Endodermal cell (in vitro differentiated cells): Measurements from ENCODE around the gene BTBD16. TPM values are rescaled to one million over a fixed set of nuclear protein-coding genes. Genes with fewer than 3 reads are reported as not detected.

Experiments used
- DNase-seq: peaks from one replicate; pipeline ENCODE4 v3.0.0-alpha.2; 2017
- H3K27ac ChIP-seq: 2 replicates; pipeline ENCODE4 v1.5.1; 2013; ENCODE audit warnings: mild to moderate bottlenecking, low read depth, low read length, moderate library complexity
- H3K27me3 ChIP-seq: 2 replicates; pipeline ENCODE4 v1.6.1; 2013; ENCODE audit warnings: mild to moderate bottlenecking, low read length, moderate library complexity; ENCODE audit not compliant: insufficient read depth, control insufficient read depth, poor library complexity, severe bottlenecking
- H3K36me3 ChIP-seq: 2 replicates; pipeline ENCODE4 v1.7.0; 2013; ENCODE audit warnings: mild to moderate bottlenecking, low read length, moderate library complexity; ENCODE audit not compliant: control insufficient read depth, insufficient read depth
- H3K4me1 ChIP-seq: one replicate; pipeline ENCODE4 v1.7.0; 2013; ENCODE audit warnings: low read length; ENCODE audit not compliant: control insufficient read depth, insufficient read depth
- H3K4me3 ChIP-seq: 2 replicates; pipeline ENCODE4 v1.5.1; 2013; ENCODE audit warnings: mild to moderate bottlenecking, low read length, moderate library complexity
- H3K9ac ChIP-seq: 2 replicates; pipeline ENCODE4 v1.6.1; 2013; ENCODE audit warnings: mild to moderate bottlenecking, low read length, moderate library complexity; ENCODE audit not compliant: poor library complexity, severe bottlenecking; ENCODE audit errors: extremely low read depth
- H3K9me3 ChIP-seq: 2 replicates; pipeline ENCODE4 v1.6.1; 2013; ENCODE audit warnings: mild to moderate bottlenecking, low read length, moderate library complexity; ENCODE audit not compliant: control insufficient read depth
- H3K27ac Mint-ChIP-seq: 2 replicates; pipeline ENCODE4 v1.8.0; 2020; ENCODE audit warnings: mixed read lengths
- H3K27me3 Mint-ChIP-seq: 2 replicates; pipeline ENCODE4 v1.8.0; 2021; ENCODE audit warnings: mild to moderate bottlenecking, mixed read lengths; ENCODE audit not compliant: insufficient read depth
- H3K36me3 Mint-ChIP-seq: 2 replicates; pipeline ENCODE4 v1.8.0; 2020; ENCODE audit warnings: low read depth, mixed read lengths
- H3K4me1 Mint-ChIP-seq: 2 replicates; pipeline ENCODE4 v1.8.0; 2020; ENCODE audit warnings: mixed read lengths
- H3K4me3 Mint-ChIP-seq: 2 replicates; pipeline ENCODE4 v1.8.0; 2020; ENCODE audit warnings: mild to moderate bottlenecking, moderate library complexity, mixed read lengths
- H3K9me3 Mint-ChIP-seq: 2 replicates; pipeline ENCODE4 v1.8.0; 2020; ENCODE audit warnings: mild to moderate bottlenecking, mixed read lengths
- WGBS, 2 experiments: methylation state at CpG; one replicate each; pipeline versions ENCODE4 v1.1.5 to v1.1.7; 2013; ENCODE audit warnings: missing lambda C conversion rate in 2 of 2, mixed read lengths in 1 of 2; ENCODE audit not compliant: insufficient coverage in 1 of 2, insufficient read length in 1 of 2; 5-methylcytosine and 5-hydroxymethylcytosine counted together
- total RNA-seq, 2 donors: library from RNA; stranded (reverse); fragmentation: NEBNext Ultra II Directional in 1 of 2; extraction: Animal tissue kit (Norgen Biotek cat#: 25700) in 1 of 2; gene quantifications; 2 replicates in 1 of 2; 3 replicates in 1 of 2; pipeline ENCODE4 v1.2.1, GENCODE V29; 2021
- TF ChIP-seq, protein P1 (sequence below): fragments of 200-600 bp; sonication (generic); conservative IDR thresholded peaks from 2 replicates; pipeline ENCODE4 v1.5.0; 2021; ENCODE audit warnings: antibody characterized with exemption, mild to moderate bottlenecking

BTBD16 gene
- total RNA-seq, 2 donors from 2014 or later = not detected

DNA sequence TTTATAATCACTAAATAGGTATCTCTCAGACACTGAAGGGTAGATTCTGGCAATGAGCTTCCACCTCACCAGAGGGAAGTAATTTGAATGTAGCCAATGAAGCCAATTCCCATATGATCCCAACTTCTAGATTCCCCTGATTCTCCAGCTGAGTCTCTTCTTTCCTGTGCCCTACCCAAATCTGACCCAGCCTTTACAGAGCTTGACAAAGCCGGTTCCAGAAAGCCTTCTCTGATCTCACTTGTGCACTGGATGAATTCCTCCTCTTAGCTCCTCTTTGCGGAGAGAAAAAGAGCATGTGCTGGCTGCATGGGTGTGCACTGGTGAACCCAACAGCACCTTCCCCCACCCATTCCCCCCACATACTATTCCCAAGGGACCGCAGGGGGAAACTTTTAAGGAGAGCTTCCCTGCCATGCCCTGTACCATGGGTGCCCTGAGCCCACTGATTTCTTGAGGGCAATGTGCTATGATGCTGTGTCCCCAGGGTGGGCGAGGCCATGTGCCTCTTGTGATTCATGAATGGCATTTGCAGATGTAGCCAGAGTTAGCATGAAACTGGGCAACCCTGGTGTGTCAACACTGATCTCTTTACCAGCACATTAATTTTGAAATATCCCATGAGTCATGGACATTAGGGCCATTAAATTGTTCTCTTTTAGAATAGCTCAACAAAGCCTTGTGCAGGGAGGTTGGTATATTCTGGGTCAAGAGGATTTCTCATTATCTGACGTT lies 53.0 kb downstream of the BTBD16 start:
- Histone ChIP-seq H3K27me3 (no peaks in the 10 kb centered on the region), H3K9me3 (no peaks in the 10 kb centered on the region), H3K27ac (no peak overlapping the region), H3K4me3 (no peak overlapping the region), H3K4me1 (no peaks in the 10 kb centered on the region), H3K36me3 (no peaks in the 10 kb centered on the region), H3K9ac (no peak overlapping the region)
- 92 to 100% methylated on average over 3 to 5 of the region's 5 CpGs for WGBS, 2 experiments
- H3K9me3 Mint-ChIP-seq = peaks cover 2% of the 10 kb centered on the region
- H3K4me3 Mint-ChIP-seq = no peak overlapping the region
- TF ChIP-seq, protein P1, sequence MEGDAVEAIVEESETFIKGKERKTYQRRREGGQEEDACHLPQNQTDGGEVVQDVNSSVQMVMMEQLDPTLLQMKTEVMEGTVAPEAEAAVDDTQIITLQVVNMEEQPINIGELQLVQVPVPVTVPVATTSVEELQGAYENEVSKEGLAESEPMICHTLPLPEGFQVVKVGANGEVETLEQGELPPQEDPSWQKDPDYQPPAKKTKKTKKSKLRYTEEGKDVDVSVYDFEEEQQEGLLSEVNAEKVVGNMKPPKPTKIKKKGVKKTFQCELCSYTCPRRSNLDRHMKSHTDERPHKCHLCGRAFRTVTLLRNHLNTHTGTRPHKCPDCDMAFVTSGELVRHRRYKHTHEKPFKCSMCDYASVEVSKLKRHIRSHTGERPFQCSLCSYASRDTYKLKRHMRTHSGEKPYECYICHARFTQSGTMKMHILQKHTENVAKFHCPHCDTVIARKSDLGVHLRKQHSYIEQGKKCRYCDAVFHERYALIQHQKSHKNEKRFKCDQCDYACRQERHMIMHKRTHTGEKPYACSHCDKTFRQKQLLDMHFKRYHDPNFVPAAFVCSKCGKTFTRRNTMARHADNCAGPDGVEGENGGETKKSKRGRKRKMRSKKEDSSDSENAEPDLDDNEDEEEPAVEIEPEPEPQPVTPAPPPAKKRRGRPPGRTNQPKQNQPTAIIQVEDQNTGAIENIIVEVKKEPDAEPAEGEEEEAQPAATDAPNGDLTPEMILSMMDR = no peak
- peaks cover 6% of the 10 kb centered on the region for H3K4me1 Mint-ChIP-seq
- H3K27me3 Mint-ChIP-seq = no peaks in the 10 kb centered on the region
- H3K36me3 Mint-ChIP-seq = no peaks in the 10 kb centered on the region
- no peak overlapping the region for H3K27ac Mint-ChIP-seq
- no peak for DNase-seq

DNA sequence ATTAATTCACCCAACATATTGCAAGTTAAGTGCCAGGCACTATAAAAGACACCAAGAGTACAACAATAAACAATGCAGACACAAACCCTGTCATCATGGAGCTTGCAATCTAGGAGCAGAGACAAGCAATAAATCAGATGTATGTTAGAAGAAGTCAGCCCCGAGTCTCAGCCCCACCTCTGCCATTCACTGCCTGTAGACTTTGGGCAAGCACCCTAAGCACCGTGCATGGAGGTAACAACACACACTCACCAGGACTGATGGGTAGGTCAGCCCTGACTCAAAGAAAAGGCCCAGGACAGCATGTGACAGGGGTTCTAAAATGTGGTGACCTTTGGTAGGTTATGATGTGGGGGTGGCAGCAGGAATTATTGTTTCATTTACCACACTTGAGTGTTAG lies 54.1 kb downstream of the BTBD16 start:
- Mint-ChIP-seq H3K4me3 (no peak overlapping the region), H3K27ac (no peak overlapping the region), H3K4me1 (peaks cover 6% of the 10 kb centered on the region), H3K27me3 (peaks cover 1% of the 10 kb centered on the region), H3K9me3 (peaks cover 2% of the 10 kb centered on the region), H3K36me3 (no peaks in the 10 kb centered on the region)
- H3K4me1 ChIP-seq = no peaks in the 10 kb centered on the region
- DNase-seq = no peak
- H3K4me3 ChIP-seq = no peak overlapping the region
- no peaks in the 10 kb centered on the region for H3K27me3 ChIP-seq
- no peak overlapping the region for H3K27ac ChIP-seq
- 89 to 100% methylated on average over 2 of the region's 2 CpGs for WGBS, 2 experiments
- H3K9me3 ChIP-seq = no peaks in the 10 kb centered on the region
- no peak overlapping the region for H3K9ac ChIP-seq
- no peaks in the 10 kb centered on the region for H3K36me3 ChIP-seq
- TF ChIP-seq, protein P1 = no peak

DNA sequence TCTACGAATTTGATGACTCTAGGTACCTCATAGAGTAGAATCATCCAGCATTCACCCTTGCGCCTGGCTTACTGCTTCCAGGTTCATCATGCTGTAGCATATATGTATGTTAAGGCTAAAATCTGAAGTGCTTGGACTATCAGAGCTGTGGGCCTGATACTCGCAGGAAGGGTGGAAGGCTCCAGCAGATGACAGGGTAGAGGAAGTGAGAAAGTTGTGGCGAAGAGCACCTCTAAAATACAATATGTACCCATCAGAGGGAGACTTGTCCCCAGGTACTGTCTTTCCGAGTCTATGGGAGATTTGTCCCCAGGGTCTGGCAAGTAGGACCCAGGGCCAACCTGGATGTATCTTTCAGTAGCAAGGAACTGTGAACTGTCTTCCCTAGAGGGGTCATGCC lies 55.3 kb downstream of the BTBD16 start:
- no peak overlapping the region for H3K4me3 ChIP-seq
- H3K27me3 ChIP-seq = no peaks in the 10 kb centered on the region
- H3K9ac ChIP-seq = no peak overlapping the region
- no peak overlapping the region for H3K4me3 Mint-ChIP-seq
- no peaks in the 10 kb centered on the region for H3K36me3 Mint-ChIP-seq
- peaks cover 1% of the 10 kb centered on the region for H3K27me3 Mint-ChIP-seq
- DNase-seq = no peak
- H3K4me1 ChIP-seq = no peaks in the 10 kb centered on the region
- no peak overlapping the region for H3K27ac ChIP-seq
- H3K9me3 Mint-ChIP-seq = no peaks in the 10 kb centered on the region
- no peaks in the 10 kb centered on the region for H3K9me3 ChIP-seq
- peaks cover 6% of the 10 kb centered on the region for H3K4me1 Mint-ChIP-seq
- H3K36me3 ChIP-seq = no peaks in the 10 kb centered on the region
- TF ChIP-seq, protein P1 = no peak
- H3K27ac Mint-ChIP-seq = no peak overlapping the region
- 94 to 96% methylated on average over 3 to 5 of the region's 5 CpGs for WGBS, 2 experiments
